ENCODE results near the gene FBF1. TPM values are rescaled to one million over a fixed set of nuclear protein-coding genes. Genes with fewer than 3 reads are reported as not detected.

FBF1 gene
- total and polyA plus RNA-seq, 9 of the 15 experiments (the other 6 are each of a cell fraction or from before 2014, with no cell fraction given), result 0.46 to 14.9 (median 7.5) TPM

GRCh38 chr17:75896415-75897159 lies 44.3 kb downstream of the FBF1 start, which contains the start of gene TRIM65 (continued):
- TF ChIP-seq, protein P1, sequence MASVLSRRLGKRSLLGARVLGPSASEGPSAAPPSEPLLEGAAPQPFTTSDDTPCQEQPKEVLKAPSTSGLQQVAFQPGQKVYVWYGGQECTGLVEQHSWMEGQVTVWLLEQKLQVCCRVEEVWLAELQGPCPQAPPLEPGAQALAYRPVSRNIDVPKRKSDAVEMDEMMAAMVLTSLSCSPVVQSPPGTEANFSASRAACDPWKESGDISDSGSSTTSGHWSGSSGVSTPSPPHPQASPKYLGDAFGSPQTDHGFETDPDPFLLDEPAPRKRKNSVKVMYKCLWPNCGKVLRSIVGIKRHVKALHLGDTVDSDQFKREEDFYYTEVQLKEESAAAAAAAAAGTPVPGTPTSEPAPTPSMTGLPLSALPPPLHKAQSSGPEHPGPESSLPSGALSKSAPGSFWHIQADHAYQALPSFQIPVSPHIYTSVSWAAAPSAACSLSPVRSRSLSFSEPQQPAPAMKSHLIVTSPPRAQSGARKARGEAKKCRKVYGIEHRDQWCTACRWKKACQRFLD (CRISPR knock-in tag; IDR thresholded peaks at IDR 0.05), result peak; percentile 83
- TF ChIP-seq ADNP (tag; IDR thresholded peaks at IDR 0.05), result no peak
- TF ChIP-seq SETDB1 (IDR thresholded peaks at IDR 0.05; ENCODE audit: low read length), result no peak
- TF ChIP-seq ZNF184 (CRISPR knock-in tag; IDR thresholded peaks at IDR 0.05), result no peak
- no peak for TF ChIP-seq ZNF79 (CRISPR knock-in tag; IDR thresholded peaks at IDR 0.05; ENCODE audit: low read depth)
- no peak for TF ChIP-seq E2F3 (CRISPR knock-in tag; IDR thresholded peaks at IDR 0.05)
- peak; percentile 10 for TF ChIP-seq PHF20 (IDR thresholded peaks at IDR 0.05; ENCODE audit: partially characterized antibody)
- TF ChIP-seq ZBTB17 (CRISPR knock-in tag; IDR thresholded peaks at IDR 0.05), result no peak
- TF ChIP-seq ZBTB2 (IDR thresholded peaks at IDR 0.05), result no peak
- no peak for TF ChIP-seq HES1 (IDR thresholded peaks at IDR 0.05; ENCODE audit: low read depth)
- no peak for TF ChIP-seq ZC3H4 (CRISPR knock-in tag; IDR thresholded peaks at IDR 0.05; ENCODE audit: borderline replicate concordance)
- TF ChIP-seq HNRNPK (IDR thresholded peaks at IDR 0.05; ENCODE audit: low read depth, low read length, poor library complexity, severe bottlenecking), result no peak
- TF ChIP-seq PTTG1 (tag; IDR thresholded peaks at IDR 0.05; ENCODE audit: low read depth), result no peak
- peak; percentile 77 for TF ChIP-seq RBBP5 (IDR thresholded peaks at IDR 0.05; ENCODE audit: borderline replicate concordance, insufficient read depth, low read length, poor library complexity, severe bottlenecking)
- peak; percentile 29; the same call in 1 of the 2 replicates for TF ChIP-seq DEAF1 (CRISPR knock-in tag; IDR thresholded peaks at IDR 0.05)
- TF ChIP-seq SIRT6 (IDR thresholded peaks at IDR 0.05; ENCODE audit: low read depth, low read length), result no peak
- peak in 1 of 2 experiments; percentile 59; a peak in 2 of 4 replicates for TF ChIP-seq HDAC1 (IDR thresholded peaks at IDR 0.05)
- TF ChIP-seq GABPB1 (CRISPR knock-in tag; IDR thresholded peaks at IDR 0.05), result peak; percentile 81
- peak; percentile 90 for TF ChIP-seq CTBP1 (IDR thresholded peaks at IDR 0.05; ENCODE audit: borderline replicate concordance)
- no peak for TF ChIP-seq CCAR2 (IDR thresholded peaks at IDR 0.05; ENCODE audit: low read depth, low read length)
- TF ChIP-seq, protein P2, sequence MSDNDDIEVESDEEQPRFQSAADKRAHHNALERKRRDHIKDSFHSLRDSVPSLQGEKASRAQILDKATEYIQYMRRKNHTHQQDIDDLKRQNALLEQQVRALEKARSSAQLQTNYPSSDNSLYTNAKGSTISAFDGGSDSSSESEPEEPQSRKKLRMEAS (CRISPR knock-in tag; IDR thresholded peaks at IDR 0.05), result peak; percentile 83
- TF ChIP-seq E2F4 (CRISPR knock-in tag; IDR thresholded peaks at IDR 0.05; ENCODE audit: low read depth), result no peak
